Anterior cingulate cortex (tissue), 58 donors: ENCODE data around the gene TBC1D5.
"Not testable (repeated sequence)": the region's sequence is repeated elsewhere in the genome, so short reads cannot be mapped to it uniquely, and the experiment has no call there.

Source experiments
- DNase-seq, 58 donors: peaks; one replicate each; lab custom pipeline; 2025; lab: John Stamatoyannopoulos, UW

The TBC1D5 gene

DNA sequence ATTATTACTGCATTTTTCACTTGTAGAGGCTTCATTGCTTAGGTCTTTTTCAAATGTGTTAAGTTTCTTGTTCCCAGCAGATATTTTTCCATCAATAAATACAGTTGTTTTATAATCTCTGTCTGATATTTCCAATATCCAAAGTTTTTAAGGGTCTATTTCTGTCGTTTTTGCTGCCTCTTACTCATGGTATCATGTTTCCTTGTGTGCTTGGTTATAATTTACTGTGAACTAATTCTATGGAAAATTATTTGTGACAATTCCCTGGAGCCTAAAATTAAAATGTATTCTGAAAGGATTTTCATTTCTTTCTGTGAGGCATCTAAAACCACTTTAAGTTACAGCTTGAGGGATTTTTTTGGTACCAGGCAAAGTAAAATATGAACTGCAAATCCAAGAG is 17.5 kb downstream of the TBC1D5 start:
- DNase-seq = no peak

- DNase-seq = no peak
Measured at GRCh38 chr3:17724122-17724521, 18.3 kb downstream of the TBC1D5 start.

- DNase-seq = no peak
Measured at GRCh38 chr3:17717411-17717810, 25.0 kb downstream of the TBC1D5 start.

GRCh38 chr3:17714473-17714872 is 28.0 kb downstream of the TBC1D5 start:
- DNase-seq = no peak

DNA sequence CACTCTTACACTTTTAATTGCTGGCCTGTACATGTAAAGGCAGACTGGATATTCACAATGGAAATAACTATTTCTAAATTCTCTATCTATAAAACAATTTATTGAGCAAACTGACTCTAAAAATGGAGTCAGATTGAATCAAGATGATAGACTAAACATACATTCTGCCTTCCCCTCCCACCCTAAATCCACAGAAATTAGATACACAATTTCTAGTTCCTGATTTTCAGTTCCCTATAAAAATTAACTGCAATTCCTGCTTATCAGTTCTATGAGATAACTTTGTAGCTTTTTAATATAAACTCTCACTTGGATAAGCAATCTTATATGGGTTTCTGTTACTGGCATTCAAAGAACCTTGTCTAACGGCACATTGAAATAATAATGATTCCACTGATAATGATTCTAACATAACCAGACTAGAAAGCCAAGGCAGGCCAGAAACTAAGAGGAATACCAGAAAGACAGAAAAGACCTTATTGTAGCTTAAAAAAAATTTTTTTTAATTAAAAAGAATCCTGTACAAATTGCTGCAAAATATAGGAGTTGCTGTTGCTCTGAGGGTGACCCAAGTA is 33.1 kb downstream of the TBC1D5 start:
- DNase-seq = no peak

GRCh38 chr3:17707813-17708543 is 34.5 kb downstream of the TBC1D5 start:
- no peak for DNase-seq

DNA sequence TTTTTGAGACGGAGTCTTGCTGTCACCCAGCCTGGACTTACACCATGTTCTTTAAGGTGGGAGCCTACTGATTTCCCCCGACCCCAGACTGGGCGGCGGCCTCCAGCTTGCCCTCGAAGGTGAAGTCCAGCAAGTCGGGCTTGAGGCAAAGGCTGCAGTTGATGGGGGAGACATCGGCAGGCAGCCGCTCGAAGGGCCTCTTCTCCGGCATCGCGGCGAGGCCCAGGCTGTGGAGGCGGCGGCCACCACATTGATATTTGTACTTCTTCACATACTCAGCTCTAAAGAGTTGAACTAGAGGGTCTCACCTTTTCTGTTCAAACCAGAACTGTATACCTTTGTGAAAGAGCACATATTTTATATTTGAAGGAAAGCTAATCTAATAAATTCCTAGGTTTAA is 36.4 kb downstream of the TBC1D5 start:
- DNase-seq = not testable (repeated sequence)

GRCh38 chr3:17699815-17700214 is 42.6 kb downstream of the TBC1D5 start:
- not testable (repeated sequence) for DNase-seq

GRCh38 chr3:17695665-17696064 is 46.8 kb downstream of the TBC1D5 start:
- not testable (repeated sequence) for DNase-seq

- DNase-seq = not testable (repeated sequence)
Measured at GRCh38 chr3:17693670-17693999, 48.8 kb downstream of the TBC1D5 start.

GRCh38 chr3:17692846-17693669 is 49.4 kb downstream of the TBC1D5 start:
- DNase-seq = peak in 1 of 58 donors; percentile 1

- no peak for DNase-seq
Measured at GRCh38 chr3:17687566-17687965, 54.9 kb downstream of the TBC1D5 start.

DNA sequence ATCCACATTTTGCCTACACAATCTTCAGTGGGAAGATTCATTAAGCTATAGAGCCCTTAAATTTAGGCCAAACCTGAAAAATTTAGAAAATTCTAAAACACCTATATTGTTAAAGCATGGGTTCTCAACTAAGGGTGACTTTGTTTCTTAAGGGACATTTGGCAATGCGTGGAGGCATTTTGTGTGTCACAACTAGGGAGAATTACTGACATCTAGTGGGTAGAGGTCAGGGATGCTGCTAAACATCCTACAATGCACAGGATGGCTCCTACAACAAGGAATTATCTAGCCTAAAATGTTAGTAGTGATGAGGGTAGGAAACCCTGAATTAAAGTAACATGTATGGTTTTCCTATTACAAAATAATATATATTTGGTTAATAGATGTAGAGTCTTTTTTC is 55.8 kb downstream of the TBC1D5 start:
- DNase-seq = peak in 6 of 58 donors; percentile 0 to 19 (median 10)

DNA sequence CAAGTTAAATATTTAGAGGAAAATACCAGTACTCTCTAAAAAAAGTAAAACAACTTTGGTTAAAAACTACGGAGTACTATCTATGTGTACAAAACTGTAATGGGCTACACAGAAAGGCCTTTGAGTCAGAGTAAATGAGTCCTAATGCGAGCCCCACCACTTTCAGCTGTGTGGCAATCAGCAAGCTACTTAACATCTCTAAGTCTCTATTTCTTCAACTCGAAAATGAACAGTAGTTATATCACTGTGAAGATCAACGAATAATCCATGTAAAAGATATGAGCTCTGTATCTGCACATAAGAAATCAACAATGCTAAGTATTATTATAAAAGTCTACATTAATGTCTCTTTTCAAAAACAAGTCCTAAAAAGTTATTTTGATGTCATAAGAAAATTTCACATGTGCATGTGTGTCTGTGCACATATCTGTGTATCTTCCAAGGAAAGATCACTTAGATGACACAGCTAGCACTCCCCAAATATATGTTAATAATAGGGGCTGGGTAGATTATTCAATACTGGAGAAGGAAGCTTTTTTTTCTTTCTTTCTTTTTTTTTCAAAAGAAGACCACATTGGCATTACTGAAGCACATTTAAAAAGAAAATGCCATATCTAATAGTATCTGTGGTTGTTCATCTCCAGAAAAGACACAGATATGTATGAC is 58.8 kb downstream of the TBC1D5 start:
- DNase-seq = no peak

- DNase-seq = no peak
Measured at GRCh38 chr3:17680530-17680929, 61.9 kb downstream of the TBC1D5 start.

DNA sequence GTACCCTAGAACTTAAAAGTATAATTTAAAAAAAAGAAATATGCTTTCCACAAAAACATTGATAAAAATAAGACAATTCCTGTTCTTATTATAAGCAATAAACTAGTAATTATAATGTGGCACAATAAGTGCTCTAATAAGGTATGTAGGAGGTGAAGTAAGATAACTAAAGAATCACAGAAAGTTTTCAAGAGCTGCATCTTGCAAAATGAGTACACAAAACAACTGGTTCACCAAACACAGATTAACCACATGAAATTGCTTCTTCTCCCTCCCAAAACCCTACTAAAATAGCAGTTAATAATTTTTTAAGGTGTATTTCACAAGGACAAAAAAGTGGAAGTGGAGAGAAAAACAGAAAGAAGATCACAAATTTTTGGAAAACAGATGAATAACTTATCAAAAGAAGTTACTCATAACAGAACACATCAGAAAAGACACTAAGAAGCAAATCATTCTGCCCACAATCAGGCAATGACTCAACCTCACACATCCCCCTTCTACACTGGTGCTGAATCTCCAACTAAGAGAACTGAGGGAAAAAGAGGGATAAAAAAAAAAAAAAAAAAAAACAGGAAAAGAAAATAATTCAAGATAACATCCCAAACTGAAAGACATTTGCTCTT is 64.2 kb downstream of the TBC1D5 start:
- DNase-seq = peak in 2 of 58 donors; percentile 2 to 20

GRCh38 chr3:17674082-17674686 is 68.2 kb downstream of the TBC1D5 start:
- no peak for DNase-seq

GRCh38 chr3:17672506-17672905 is 69.9 kb downstream of the TBC1D5 start:
- peak in 6 of 58 donors; percentile 1 to 48 (median 12) for DNase-seq

DNA sequence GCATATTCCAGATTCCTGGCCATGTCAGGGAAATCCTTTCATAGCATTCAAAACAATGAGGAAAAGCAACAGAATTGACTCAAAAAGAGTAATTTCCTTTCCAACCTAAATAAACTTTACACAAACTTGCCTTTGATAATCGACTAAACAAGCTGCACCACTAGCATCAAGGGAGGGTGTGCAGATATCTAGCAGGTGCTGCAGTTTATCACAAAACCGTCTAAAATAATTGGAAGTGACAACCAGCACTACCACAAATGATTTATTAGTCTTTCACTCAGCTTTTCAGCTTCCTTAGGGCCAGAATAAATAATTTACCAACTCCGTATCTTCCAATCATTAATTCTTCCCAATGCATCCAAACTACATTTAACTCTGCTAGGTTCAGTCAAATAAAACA is 71.7 kb downstream of the TBC1D5 start:
- no peak for DNase-seq

DNA sequence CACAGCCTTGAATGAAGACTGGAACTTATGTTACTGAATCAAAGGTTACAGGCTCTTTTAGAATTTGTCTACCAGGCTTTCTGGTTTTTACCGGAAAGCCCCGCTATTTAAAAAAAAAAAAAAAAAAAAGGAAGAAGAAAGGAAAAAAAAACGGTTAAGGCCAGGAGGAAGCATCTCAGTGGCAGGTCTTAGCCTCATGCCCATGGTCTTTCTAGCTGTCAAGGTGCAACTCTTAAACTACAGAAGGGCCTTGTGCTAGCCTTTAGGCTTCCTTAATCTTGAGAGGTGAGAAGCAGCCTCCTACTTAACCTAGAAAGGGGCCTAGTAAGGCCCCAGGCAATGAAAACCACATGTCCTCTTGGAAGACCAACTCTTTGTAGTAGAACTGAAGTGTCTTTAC is 77.5 kb downstream of the TBC1D5 start:
- no peak for DNase-seq
